WI38 (cell line): Measurements from ENCODE around the gene TWNK.
"Not testable (repeated sequence)": the region's sequence is repeated elsewhere in the genome, so short reads cannot be mapped to it uniquely, and the experiment has no call there.

Source experiments
- H3K4me3 ChIP-seq: 2 replicates; pipeline ENCODE4 v1.5.1; 2011; ENCODE audit warnings: low read depth, mild to moderate bottlenecking, control low read depth, low read length
- CTCF ChIP-seq: IDR thresholded peaks from 2 replicates; pipeline ENCODE4 v1.5.1; 2012; ENCODE audit warnings: low read depth, mild to moderate bottlenecking, control low read depth, low read length

TWNK gene

GRCh38 chr10:101029520-101030295, 42.4 kb downstream of the TWNK start:
- no peak for TF ChIP-seq CTCF
- no peak overlapping the region for H3K4me3 ChIP-seq

GRCh38 chr10:101030496-101031127, 43.3 kb downstream of the TWNK start:
- no peak for TF ChIP-seq CTCF
- peak overlapping the region; percentile 95 for H3K4me3 ChIP-seq

GRCh38 chr10:101031128-101031795, 43.9 kb downstream of the TWNK start, which contains the start of the genes PDZD7 and SFXN3:
PDZD7 (minus strand) TSS chr10:101031129; CDS start chr10:101030219, 910 bp downstream.
SFXN3 (plus strand) TSS chr10:101031234; CDS start chr10:101034695, 3,461 bp downstream.
- TF ChIP-seq CTCF = no peak
- H3K4me3 ChIP-seq = peak within 1 kb of the TSS; percentile 95

- no peak for TF ChIP-seq CTCF
- peak overlapping the region; percentile 95 for H3K4me3 ChIP-seq
Measured at GRCh38 chr10:101031796-101032636, 44.7 kb downstream of the TWNK start.

- H3K4me3 ChIP-seq = peak overlapping the region; percentile 95
- no peak for TF ChIP-seq CTCF
Measured at GRCh38 chr10:101032637-101033224, 45.4 kb downstream of the TWNK start.

GRCh38 chr10:101033276-101033675, 45.9 kb downstream of the TWNK start:
- peak overlapping the region; percentile 95 for H3K4me3 ChIP-seq
- TF ChIP-seq CTCF = no peak

GRCh38 chr10:101034404-101034803, 47.1 kb downstream of the TWNK start:
- not testable (repeated sequence) for H3K4me3 ChIP-seq
